ENCODE data around the gene ITGB4. TPM values are rescaled to one million over a fixed set of nuclear protein-coding genes. Genes with fewer than 3 reads are reported as not detected.

The ITGB4 gene
- total RNA-seq = 0.50 and 4.2 TPM in 2 replicates

GRCh38 chr17:75720656-75721462 is at the start of gene ITGB4:
TSS of gene ITGB4 (plus strand) at chr17:75721459. CDS start at chr17:75724704, 3,245 bp downstream.

GRCh38 chr17:75764711-75765421 is 43.6 kb downstream of the ITGB4 start, which contains the start of gene GALK1:
TSS of gene GALK1 (minus strand) at chr17:75765192. CDS start at chr17:75765136, 56 bp downstream.

GRCh38 chr17:75784473-75785015 is 63.3 kb downstream of the ITGB4 start, which contains the start of gene UNK:
TSS of gene UNK (plus strand) at chr17:75784806. CDS start at chr17:75784881, 75 bp downstream.

Other genes starting within 250 kb of the ITGB4 start
- 7.1 and 8.0 TPM in 2 replicates for gene CASKIN2, start 205.9 kb upstream of the ITGB4 start, total RNA-seq
- gene TSEN54, start 204.9 kb upstream of the ITGB4 start, total RNA-seq = 7.4 and 11.1 TPM in 2 replicates
- 0.15 and 1.3 TPM in 2 replicates for gene LLGL2, start 195.8 kb upstream of the ITGB4 start, total RNA-seq
- 4.1 and 6.1 TPM in 2 replicates for gene MYO15B, start 133.7 kb upstream of the ITGB4 start, total RNA-seq
- gene SMIM5, start 88.0 kb upstream of the ITGB4 start, total RNA-seq = 0.29 TPM in 1 of 2 replicates, not detected in the other
- 24.0 and 34.1 TPM in 2 replicates for gene RECQL5, start 54.3 kb upstream of the ITGB4 start, total RNA-seq
- 60.5 and 69.4 TPM in 2 replicates for gene SAP30BP, start 54.1 kb upstream of the ITGB4 start, total RNA-seq
- 52.1 and 58.6 TPM in 2 replicates for gene GALK1, start 43.7 kb downstream of the ITGB4 start, total RNA-seq
- gene UNK, start 63.3 kb downstream of the ITGB4 start, total RNA-seq = 19.0 and 21.5 TPM in 2 replicates
- 2.3 and 2.8 TPM in 2 replicates for gene UNC13D, start 122.9 kb downstream of the ITGB4 start, total RNA-seq
- 32.1 and 45.0 TPM in 2 replicates for gene WBP2, start 133.9 kb downstream of the ITGB4 start, total RNA-seq
- 6.4 and 33.7 TPM in 2 replicates for gene TRIM47, start 157.1 kb downstream of the ITGB4 start, total RNA-seq
- gene TRIM65, start 175.5 kb downstream of the ITGB4 start, total RNA-seq = 13.4 and 30.8 TPM in 2 replicates
- gene MRPL38, start 183.4 kb downstream of the ITGB4 start, total RNA-seq = 40.3 and 42.3 TPM in 2 replicates
- 13.2 and 18.2 TPM in 2 replicates for gene FBF1, start 219.6 kb downstream of the ITGB4 start, total RNA-seq

All from smooth muscle cell of trachea (primary cell).